ENCODE results near the gene DHCR24.

DNA sequence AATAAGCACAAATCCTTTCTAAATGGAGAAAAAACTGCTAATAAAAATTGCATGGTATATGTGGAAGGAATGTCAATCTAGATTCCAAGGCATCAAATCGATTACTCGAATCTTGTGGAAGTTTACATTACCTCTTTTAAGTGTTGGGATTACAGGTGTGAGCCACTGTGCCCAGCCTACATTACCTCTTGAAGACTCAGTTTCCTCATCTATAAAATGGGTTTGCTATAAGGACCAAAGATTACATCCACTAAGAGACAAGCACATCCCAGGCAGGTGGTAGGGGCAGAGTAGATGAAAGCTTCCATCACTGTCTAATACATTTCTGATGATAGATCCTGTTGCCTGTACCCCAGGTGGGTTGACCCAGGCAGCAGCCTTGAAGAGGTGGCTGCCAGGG, 16.1 kb downstream of the DHCR24 start:
- no peak for TF ChIP-seq POLR2AphosphoS5 (IDR thresholded peaks at IDR 0.05)
- no peak for TF ChIP-seq CTCF (IDR thresholded peaks at IDR 0.05 in 8 of 11, conservative IDR thresholded peaks at IDR 0.05 in 3 of 11)
- TF ChIP-seq POLR2A (IDR thresholded peaks at IDR 0.05), result no peak

Measured in spleen (tissue), 7 donors.